Measurements from ENCODE around the gene LAMTOR3. TPM values are rescaled to one million over a fixed set of nuclear protein-coding genes. Genes with fewer than 3 reads are reported as not detected.

Gene LAMTOR3
- total and polyA plus RNA-seq, 10 of the 15 experiments (the other 5 are each of a cell fraction or from before 2014, with no cell fraction given) = 30.1 to 120 (median 65.5) TPM

DNA sequence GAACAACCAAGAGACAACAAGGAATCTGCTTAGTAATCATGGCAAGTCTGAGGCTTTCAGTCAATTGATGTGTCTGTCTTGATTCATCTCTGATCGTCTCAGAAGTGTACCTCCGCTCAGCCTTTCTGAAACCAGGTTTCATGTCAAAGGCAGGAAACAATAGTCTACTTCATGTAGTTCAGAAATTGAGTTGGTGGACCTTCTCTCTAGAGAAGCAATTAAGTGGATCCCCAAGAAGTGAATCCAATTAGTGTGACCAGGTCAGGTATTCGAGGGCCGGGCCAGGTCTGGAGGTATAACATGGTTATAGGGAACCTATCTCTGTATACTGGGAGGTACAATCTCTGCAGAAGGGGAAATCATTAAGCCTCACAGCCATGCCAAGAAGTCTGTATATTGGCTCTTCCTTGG is 45.6 kb downstream of the LAMTOR3 start (continued):
- TF ChIP-seq, protein P1, sequence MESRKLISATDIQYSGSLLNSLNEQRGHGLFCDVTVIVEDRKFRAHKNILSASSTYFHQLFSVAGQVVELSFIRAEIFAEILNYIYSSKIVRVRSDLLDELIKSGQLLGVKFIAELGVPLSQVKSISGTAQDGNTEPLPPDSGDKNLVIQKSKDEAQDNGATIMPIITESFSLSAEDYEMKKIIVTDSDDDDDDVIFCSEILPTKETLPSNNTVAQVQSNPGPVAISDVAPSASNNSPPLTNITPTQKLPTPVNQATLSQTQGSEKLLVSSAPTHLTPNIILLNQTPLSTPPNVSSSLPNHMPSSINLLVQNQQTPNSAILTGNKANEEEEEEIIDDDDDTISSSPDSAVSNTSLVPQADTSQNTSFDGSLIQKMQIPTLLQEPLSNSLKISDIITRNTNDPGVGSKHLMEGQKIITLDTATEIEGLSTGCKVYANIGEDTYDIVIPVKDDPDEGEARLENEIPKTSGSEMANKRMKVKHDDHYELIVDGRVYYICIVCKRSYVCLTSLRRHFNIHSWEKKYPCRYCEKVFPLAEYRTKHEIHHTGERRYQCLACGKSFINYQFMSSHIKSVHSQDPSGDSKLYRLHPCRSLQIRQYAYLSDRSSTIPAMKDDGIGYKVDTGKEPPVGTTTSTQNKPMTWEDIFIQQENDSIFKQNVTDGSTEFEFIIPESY (IDR thresholded peaks at IDR 0.05) = no peak
- TF ChIP-seq HCFC1 (IDR thresholded peaks at IDR 0.05; ENCODE audit: low read length) (no peak), LARP7 (IDR thresholded peaks at IDR 0.05) (no peak), POU2F2 (IDR thresholded peaks at IDR 0.05; ENCODE audit: borderline replicate concordance, low read depth, low read length) (no peak), BCL11A (IDR thresholded peaks at IDR 0.05; ENCODE audit: low read depth, low read length) (peak; percentile 92), EP300 (IDR thresholded peaks at IDR 0.05; ENCODE audit: borderline replicate concordance in 1 of 2, control insufficient read depth in 1 of 2, low read depth in 2 of 2, low read length in 2 of 2) (peak; percentile 73 to 77; a peak in 2 of 4 replicates), ESRRA (IDR thresholded peaks at IDR 0.05; ENCODE audit: low read length) (no peak), RCOR1 (conservative IDR thresholded peaks at IDR 0.05; ENCODE audit: low read depth, low read length) (0 out of 2 replicates have a peak, but pooled peaks have one; percentile 61), BHLHE40 (IDR thresholded peaks at IDR 0.05; ENCODE audit: borderline replicate concordance in 1 of 2, low read depth in 2 of 2, low read length in 1 of 2) (peak in 1 of 2 experiments; percentile 53; a peak in 1 of 4 replicates), CBX3 (IDR thresholded peaks at IDR 0.05; ENCODE audit: borderline replicate concordance, low read depth) (no peak), NR2C2 (IDR thresholded peaks at IDR 0.05; ENCODE audit: borderline replicate concordance, control insufficient read depth, insufficient read length, low read depth) (no peak), ZBED1 (IDR thresholded peaks at IDR 0.05; ENCODE audit: borderline replicate concordance) (0 out of 2 replicates have a peak, but pooled peaks have one; percentile 53), CBFB (IDR thresholded peaks at IDR 0.05; ENCODE audit: low read depth) (0 out of 2 replicates have a peak, but pooled peaks have one; percentile 22), ZNF274 (IDR thresholded peaks at IDR 0.05; ENCODE audit: insufficient read depth, insufficient read length) (no peak), SRF (IDR thresholded peaks at IDR 0.05; ENCODE audit: low read depth in 2 of 2, low read length in 2 of 2) (no peak), JUNB (IDR thresholded peaks at IDR 0.05) (peak; percentile 58), KLF5 (IDR thresholded peaks at IDR 0.05; ENCODE audit: partially characterized antibody) (no peak), TCF7 (IDR thresholded peaks at IDR 0.05; ENCODE audit: borderline replicate concordance) (peak; percentile 61; the same call in 1 of the 2 replicates), FOXM1 (IDR thresholded peaks at IDR 0.05; ENCODE audit: low read depth, low read length) (peak; percentile 45; the same call in 1 of the 2 replicates)
- TF ChIP-seq, protein P2, sequence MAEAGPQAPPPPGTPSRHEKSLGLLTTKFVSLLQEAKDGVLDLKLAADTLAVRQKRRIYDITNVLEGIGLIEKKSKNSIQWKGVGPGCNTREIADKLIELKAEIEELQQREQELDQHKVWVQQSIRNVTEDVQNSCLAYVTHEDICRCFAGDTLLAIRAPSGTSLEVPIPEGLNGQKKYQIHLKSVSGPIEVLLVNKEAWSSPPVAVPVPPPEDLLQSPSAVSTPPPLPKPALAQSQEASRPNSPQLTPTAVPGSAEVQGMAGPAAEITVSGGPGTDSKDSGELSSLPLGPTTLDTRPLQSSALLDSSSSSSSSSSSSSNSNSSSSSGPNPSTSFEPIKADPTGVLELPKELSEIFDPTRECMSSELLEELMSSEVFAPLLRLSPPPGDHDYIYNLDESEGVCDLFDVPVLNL (IDR thresholded peaks at IDR 0.05; ENCODE audit: low read depth, low read length) = no peak
- TF ChIP-seq, protein P3, sequence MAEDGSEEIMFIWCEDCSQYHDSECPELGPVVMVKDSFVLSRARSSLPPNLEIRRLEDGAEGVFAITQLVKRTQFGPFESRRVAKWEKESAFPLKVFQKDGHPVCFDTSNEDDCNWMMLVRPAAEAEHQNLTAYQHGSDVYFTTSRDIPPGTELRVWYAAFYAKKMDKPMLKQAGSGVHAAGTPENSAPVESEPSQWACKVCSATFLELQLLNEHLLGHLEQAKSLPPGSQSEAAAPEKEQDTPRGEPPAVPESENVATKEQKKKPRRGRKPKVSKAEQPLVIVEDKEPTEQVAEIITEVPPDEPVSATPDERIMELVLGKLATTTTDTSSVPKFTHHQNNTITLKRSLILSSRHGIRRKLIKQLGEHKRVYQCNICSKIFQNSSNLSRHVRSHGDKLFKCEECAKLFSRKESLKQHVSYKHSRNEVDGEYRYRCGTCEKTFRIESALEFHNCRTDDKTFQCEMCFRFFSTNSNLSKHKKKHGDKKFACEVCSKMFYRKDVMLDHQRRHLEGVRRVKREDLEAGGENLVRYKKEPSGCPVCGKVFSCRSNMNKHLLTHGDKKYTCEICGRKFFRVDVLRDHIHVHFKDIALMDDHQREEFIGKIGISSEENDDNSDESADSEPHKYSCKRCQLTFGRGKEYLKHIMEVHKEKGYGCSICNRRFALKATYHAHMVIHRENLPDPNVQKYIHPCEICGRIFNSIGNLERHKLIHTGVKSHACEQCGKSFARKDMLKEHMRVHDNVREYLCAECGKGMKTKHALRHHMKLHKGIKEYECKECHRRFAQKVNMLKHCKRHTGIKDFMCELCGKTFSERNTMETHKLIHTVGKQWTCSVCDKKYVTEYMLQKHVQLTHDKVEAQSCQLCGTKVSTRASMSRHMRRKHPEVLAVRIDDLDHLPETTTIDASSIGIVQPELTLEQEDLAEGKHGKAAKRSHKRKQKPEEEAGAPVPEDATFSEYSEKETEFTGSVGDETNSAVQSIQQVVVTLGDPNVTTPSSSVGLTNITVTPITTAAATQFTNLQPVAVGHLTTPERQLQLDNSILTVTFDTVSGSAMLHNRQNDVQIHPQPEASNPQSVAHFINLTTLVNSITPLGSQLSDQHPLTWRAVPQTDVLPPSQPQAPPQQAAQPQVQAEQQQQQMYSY (CRISPR knock-in tag; IDR thresholded peaks at IDR 0.05) = no peak

Measured in GM12878 (cell line).